MM.1S (cell line): ENCODE measurements around the gene TBC1D23.

Experiments
- DNase-seq: peaks from one replicate; pipeline ENCODE4 v3.0.0-alpha.2; 2015
- H2AFZ ChIP-seq: fragments of 300-600 bp; sonication (generic); 2 replicates; pipeline ENCODE4 v1.6.0; 2016; ENCODE audit warnings: antibody characterized with exemption, low read length
- H3F3A ChIP-seq: fragments of 300-600 bp; sonication (generic); 2 replicates; pipeline ENCODE4 v1.6.1; 2016; ENCODE audit warnings: mild to moderate bottlenecking, antibody characterized with exemption, low read length, moderate library complexity, mixed read lengths; ENCODE audit not compliant: insufficient read depth
- H3K27ac ChIP-seq: fragments of 300-600 bp; sonication (generic); 2 replicates; pipeline ENCODE4 v1.5.1; 2016; ENCODE audit warnings: mild to moderate bottlenecking, low read length
- H3K27me3 ChIP-seq: fragments of 300-600 bp; sonication (generic); replicated peaks from 2 replicates; pipeline ENCODE4 v1.6.0; 2016; ENCODE audit warnings: low read length; ENCODE audit not compliant: insufficient read depth
- H3K36me3 ChIP-seq: fragments of 300-600 bp; sonication (generic); replicated peaks from 2 replicates; pipeline ENCODE4 v1.6.1; 2016; ENCODE audit warnings: mild to moderate bottlenecking, low read length, mixed read lengths; ENCODE audit not compliant: insufficient read depth
- H3K4me1 ChIP-seq: fragments of 300-600 bp; sonication (generic); 2 replicates; pipeline ENCODE4 v1.6.1; 2016; ENCODE audit warnings: low read length, mixed read lengths
- H3K4me2 ChIP-seq: fragments of 300-600 bp; sonication (generic); 2 replicates; pipeline ENCODE4 v1.6.0; 2016; ENCODE audit warnings: low read depth, low read length
- H3K4me3 ChIP-seq: fragments of 300-600 bp; sonication (generic); 2 replicates; pipeline ENCODE4 v1.5.1; 2016; ENCODE audit warnings: low read length, mixed read lengths
- H3K79me2 ChIP-seq: fragments of 300-600 bp; sonication (generic); 2 replicates; pipeline ENCODE4 v1.6.1; 2016; ENCODE audit warnings: mixed run types, low read length, mixed read lengths
- H3K9ac ChIP-seq: fragments of 300-600 bp; sonication (generic); 2 replicates; pipeline ENCODE4 v1.6.1; 2016; ENCODE audit warnings: low read length, mixed read lengths
- H3K9me2 ChIP-seq: fragments of 300-600 bp; sonication (generic); replicated peaks from 2 replicates; pipeline ENCODE4 v1.6.1; 2016; ENCODE audit warnings: mild to moderate bottlenecking, low read length, mixed read lengths; ENCODE audit not compliant: insufficient read depth
- H3K9me3 ChIP-seq: fragments of 300-600 bp; sonication (generic); replicated peaks from 2 replicates; pipeline ENCODE4 v1.6.1; 2016; ENCODE audit warnings: mild to moderate bottlenecking, low read length, mixed read lengths; ENCODE audit not compliant: insufficient read depth
- H4K20me1 ChIP-seq: fragments of 300-600 bp; sonication (generic); 2 replicates; pipeline ENCODE4 v1.6.1; 2016; ENCODE audit warnings: mild to moderate bottlenecking, low read length, moderate library complexity, mixed read lengths; ENCODE audit not compliant: insufficient read depth
- CTCF ChIP-seq: fragments of 300-600 bp; sonication (generic); IDR thresholded peaks from 2 replicates; pipeline ENCODE4 v1.5.1; 2016; ENCODE audit warnings: antibody characterized with exemption, low read length, mixed read lengths
- EZH2 ChIP-seq: fragments of 300-600 bp; sonication (generic); optimal IDR thresholded peaks from 2 replicates; pipeline ENCODE3; 2017; ENCODE audit warnings: low read depth, mild to moderate bottlenecking, antibody characterized with exemption, low read length, mixed read lengths
- EZH2phosphoT487 ChIP-seq: fragments of 300-600 bp; sonication (generic); IDR thresholded peaks from 2 replicates; pipeline ENCODE4 v1.6.1; 2018; ENCODE audit warnings: antibody characterized with exemption, low read length

The TBC1D23 gene

GRCh38 chr3:100216713-100217112, 44.1 kb upstream of the TBC1D23 start:
- Histone ChIP-seq H3K27me3 (no peaks in the 10 kb centered on the region), H3K4me3 (no peak overlapping the region), H2AFZ (no peak overlapping the region), H3K36me3 (no peaks in the 10 kb centered on the region), H3F3A (no peaks in the 10 kb centered on the region), H3K4me1 (no peaks in the 10 kb centered on the region), H3K9ac (no peak overlapping the region), H3K79me2 (no peaks in the 10 kb centered on the region), H3K27ac (no peak overlapping the region), H3K9me2 (no peaks in the 10 kb centered on the region), H4K20me1 (no peaks in the 10 kb centered on the region), H3K9me3 (no peaks in the 10 kb centered on the region), H3K4me2 (no peak overlapping the region)
- DNase-seq = no peak
- TF ChIP-seq EZH2 = no peak
- TF ChIP-seq EZH2phosphoT487 = no peak
- no peak for TF ChIP-seq CTCF

GRCh38 chr3:100221159-100221558, 39.6 kb upstream of the TBC1D23 start:
- H3K27ac ChIP-seq = no peak overlapping the region
- no peaks in the 10 kb centered on the region for H4K20me1 ChIP-seq
- no peak overlapping the region for H3K4me3 ChIP-seq
- H3F3A ChIP-seq = no peaks in the 10 kb centered on the region
- H3K4me1 ChIP-seq = no peaks in the 10 kb centered on the region
- no peak for DNase-seq
- no peak overlapping the region for H3K9ac ChIP-seq
- TF ChIP-seq EZH2 (no peak), EZH2phosphoT487 (no peak), CTCF (no peak)
- no peak overlapping the region for H2AFZ ChIP-seq
- H3K9me3 ChIP-seq = no peaks in the 10 kb centered on the region
- no peaks in the 10 kb centered on the region for H3K36me3 ChIP-seq
- no peak overlapping the region for H3K4me2 ChIP-seq
- no peaks in the 10 kb centered on the region for H3K79me2 ChIP-seq
- H3K9me2 ChIP-seq = no peaks in the 10 kb centered on the region
- no peaks in the 10 kb centered on the region for H3K27me3 ChIP-seq

- Histone ChIP-seq H3K27me3 (no peaks in the 10 kb centered on the region), H3K79me2 (no peaks in the 10 kb centered on the region), H3F3A (no peaks in the 10 kb centered on the region), H3K9me3 (no peaks in the 10 kb centered on the region), H4K20me1 (no peaks in the 10 kb centered on the region), H3K4me3 (no peak overlapping the region), H3K9ac (no peak overlapping the region), H3K4me1 (no peaks in the 10 kb centered on the region), H3K36me3 (no peaks in the 10 kb centered on the region), H3K9me2 (no peaks in the 10 kb centered on the region), H3K27ac (no peak overlapping the region), H2AFZ (no peak overlapping the region), H3K4me2 (no peak overlapping the region)
- TF ChIP-seq CTCF (no peak), EZH2 (no peak), EZH2phosphoT487 (no peak)
- DNase-seq = no peak
These were observed 35.6 kb upstream of the TBC1D23 start for GRCh38 chr3:100225193-100225592.

- Histone ChIP-seq H4K20me1 (no peaks in the 10 kb centered on the region), H3K27ac (no peak overlapping the region), H3K9me3 (no peaks in the 10 kb centered on the region), H3K4me2 (no peak overlapping the region), H3K9ac (no peak overlapping the region), H3F3A (no peaks in the 10 kb centered on the region), H3K9me2 (no peaks in the 10 kb centered on the region), H3K27me3 (no peaks in the 10 kb centered on the region), H3K36me3 (no peaks in the 10 kb centered on the region), H2AFZ (no peak overlapping the region), H3K4me1 (no peaks in the 10 kb centered on the region), H3K4me3 (no peak overlapping the region), H3K79me2 (no peaks in the 10 kb centered on the region)
- DNase-seq = no peak
- TF ChIP-seq EZH2phosphoT487 = no peak
- TF ChIP-seq CTCF = no peak
- no peak for TF ChIP-seq EZH2
These were observed 34.9 kb upstream of the TBC1D23 start for GRCh38 chr3:100225883-100226282.
